Measurements from ENCODE around the gene LLGL2.
"Not testable (repeated sequence)": the region's sequence is repeated elsewhere in the genome, so short reads cannot be mapped to it uniquely, and the experiment has no call there.

LLGL2 gene

GRCh38 chr17:75516255-75516618, 9.3 kb upstream of the LLGL2 start, which contains the start of gene TSEN54:
TSS of gene TSEN54 (plus strand) at chr17:75516528. CDS start at chr17:75516561, 33 bp downstream.
- TF ChIP-seq, protein P1, sequence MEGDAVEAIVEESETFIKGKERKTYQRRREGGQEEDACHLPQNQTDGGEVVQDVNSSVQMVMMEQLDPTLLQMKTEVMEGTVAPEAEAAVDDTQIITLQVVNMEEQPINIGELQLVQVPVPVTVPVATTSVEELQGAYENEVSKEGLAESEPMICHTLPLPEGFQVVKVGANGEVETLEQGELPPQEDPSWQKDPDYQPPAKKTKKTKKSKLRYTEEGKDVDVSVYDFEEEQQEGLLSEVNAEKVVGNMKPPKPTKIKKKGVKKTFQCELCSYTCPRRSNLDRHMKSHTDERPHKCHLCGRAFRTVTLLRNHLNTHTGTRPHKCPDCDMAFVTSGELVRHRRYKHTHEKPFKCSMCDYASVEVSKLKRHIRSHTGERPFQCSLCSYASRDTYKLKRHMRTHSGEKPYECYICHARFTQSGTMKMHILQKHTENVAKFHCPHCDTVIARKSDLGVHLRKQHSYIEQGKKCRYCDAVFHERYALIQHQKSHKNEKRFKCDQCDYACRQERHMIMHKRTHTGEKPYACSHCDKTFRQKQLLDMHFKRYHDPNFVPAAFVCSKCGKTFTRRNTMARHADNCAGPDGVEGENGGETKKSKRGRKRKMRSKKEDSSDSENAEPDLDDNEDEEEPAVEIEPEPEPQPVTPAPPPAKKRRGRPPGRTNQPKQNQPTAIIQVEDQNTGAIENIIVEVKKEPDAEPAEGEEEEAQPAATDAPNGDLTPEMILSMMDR (IDR thresholded peaks at IDR 0.05; ENCODE audit: insufficient read depth, low read length, poor library complexity, severe bottlenecking) = no peak
- Histone ChIP-seq H3K4me3 (replicated peaks; ENCODE audit: low read depth, low read length) (peak within 1 kb of the TSS; percentile 87), H3K27me3 (replicated peaks; ENCODE audit: control insufficient read depth, insufficient read depth, low read length) (no peaks in the 10 kb centered on the region; the same call in 1 of the 2 replicates), H3K36me3 (ENCODE audit: control insufficient read depth, insufficient read depth, low read length) (peaks cover 2% of the 10 kb centered on the region)
- DNase-seq (ENCODE audit: extremely low read depth, insufficient read length) = peak; percentile 94

- Histone ChIP-seq H3K4me3 (replicated peaks; ENCODE audit: low read depth, low read length) (peak overlapping the region; percentile 87), H3K27me3 (replicated peaks; ENCODE audit: control insufficient read depth, insufficient read depth, low read length) (no peaks in the 10 kb centered on the region; the same call in 1 of the 2 replicates), H3K36me3 (ENCODE audit: control insufficient read depth, insufficient read depth, low read length) (peaks cover 4% of the 10 kb centered on the region)
- TF ChIP-seq, protein P1 (IDR thresholded peaks at IDR 0.05; ENCODE audit: insufficient read depth, low read length, poor library complexity, severe bottlenecking) = no peak
- DNase-seq (ENCODE audit: extremely low read depth, insufficient read length) = peak; percentile 56
Measured at GRCh38 chr17:75516619-75517296, 8.7 kb upstream of the LLGL2 start.

DNA sequence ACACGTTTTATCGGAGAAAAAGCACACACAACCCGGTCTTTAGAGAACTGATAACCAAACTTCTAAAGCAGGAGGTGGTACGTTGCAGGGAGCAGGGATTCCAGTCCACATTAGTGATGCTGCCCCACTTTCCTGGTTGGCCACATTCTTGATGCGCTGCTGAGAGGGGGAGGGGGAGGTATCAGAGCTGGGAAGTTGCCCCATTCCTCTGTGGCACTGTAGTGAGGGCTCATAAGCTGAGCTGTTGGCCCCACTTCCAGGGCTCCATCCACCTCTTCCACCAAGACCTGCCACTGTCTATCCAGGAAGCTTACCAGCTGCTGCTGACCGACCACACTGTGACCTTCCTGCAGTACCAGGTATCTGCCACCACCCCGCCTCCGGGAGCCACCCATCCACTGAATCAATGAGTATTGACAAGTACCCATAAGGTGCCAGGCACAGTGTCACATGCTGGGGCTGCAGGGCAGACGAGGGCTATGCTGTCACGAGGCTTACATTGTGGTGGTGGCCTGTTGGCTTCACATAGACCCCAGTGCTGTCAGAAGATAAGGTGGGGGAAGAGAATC, 8.1 kb upstream of the LLGL2 start:
- Histone ChIP-seq H3K27me3 (replicated peaks; ENCODE audit: control insufficient read depth, insufficient read depth, low read length) (no peaks in the 10 kb centered on the region; the same call in 1 of the 2 replicates), H3K4me3 (replicated peaks; ENCODE audit: low read depth, low read length) (peak overlapping the region; percentile 87), H3K36me3 (ENCODE audit: control insufficient read depth, insufficient read depth, low read length) (peaks cover 4% of the 10 kb centered on the region)
- TF ChIP-seq, protein P1 (IDR thresholded peaks at IDR 0.05; ENCODE audit: insufficient read depth, low read length, poor library complexity, severe bottlenecking) = peak; percentile 7
- peak; percentile 46 for DNase-seq (ENCODE audit: extremely low read depth, insufficient read length)

DNA sequence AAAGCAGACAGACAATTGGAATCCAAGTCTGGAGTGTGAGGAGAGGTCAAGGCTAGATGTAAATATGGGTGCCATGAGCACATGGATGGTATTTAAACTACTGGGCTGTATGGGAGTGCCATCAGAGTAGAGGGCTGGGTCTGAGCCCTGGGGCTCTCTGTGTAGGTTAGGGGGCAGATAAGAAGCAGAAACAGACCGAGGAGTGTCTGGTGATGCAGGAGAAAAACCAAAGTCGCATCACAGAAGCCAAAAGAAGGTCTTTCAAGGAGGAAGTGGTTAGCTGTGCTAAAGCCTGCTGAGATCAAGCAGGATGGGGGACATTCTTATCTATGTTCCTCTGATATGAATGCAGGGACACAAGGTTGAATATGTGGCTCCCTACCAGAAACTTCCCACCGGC, 7.3 kb upstream of the LLGL2 start:
- TF ChIP-seq, protein P1 (IDR thresholded peaks at IDR 0.05; ENCODE audit: insufficient read depth, low read length, poor library complexity, severe bottlenecking) = no peak
- DNase-seq (ENCODE audit: extremely low read depth, insufficient read length) = no peak

GRCh38 chr17:75518983-75519537, 6.4 kb upstream of the LLGL2 start:
- Histone ChIP-seq H3K27me3 (replicated peaks; ENCODE audit: control insufficient read depth, insufficient read depth, low read length) (no peaks in the 10 kb centered on the region; the same call in 1 of the 2 replicates), H3K4me3 (replicated peaks; ENCODE audit: low read depth, low read length) (no peak overlapping the region), H3K36me3 (ENCODE audit: control insufficient read depth, insufficient read depth, low read length) (peaks cover 4% of the 10 kb centered on the region)
- TF ChIP-seq, protein P1 (IDR thresholded peaks at IDR 0.05; ENCODE audit: insufficient read depth, low read length, poor library complexity, severe bottlenecking) = no peak
- no peak for DNase-seq (ENCODE audit: extremely low read depth, insufficient read length)

More for the DNA sequence above, 7.3 kb upstream of the LLGL2 start:
- Histone ChIP-seq H3K36me3 (ENCODE audit: control insufficient read depth, insufficient read depth, low read length) (peaks cover 4% of the 10 kb centered on the region), H3K4me3 (replicated peaks; ENCODE audit: low read depth, low read length) (no peak overlapping the region), H3K27me3 (replicated peaks; ENCODE audit: control insufficient read depth, insufficient read depth, low read length) (no peaks in the 10 kb centered on the region; the same call in 1 of the 2 replicates)

DNA sequence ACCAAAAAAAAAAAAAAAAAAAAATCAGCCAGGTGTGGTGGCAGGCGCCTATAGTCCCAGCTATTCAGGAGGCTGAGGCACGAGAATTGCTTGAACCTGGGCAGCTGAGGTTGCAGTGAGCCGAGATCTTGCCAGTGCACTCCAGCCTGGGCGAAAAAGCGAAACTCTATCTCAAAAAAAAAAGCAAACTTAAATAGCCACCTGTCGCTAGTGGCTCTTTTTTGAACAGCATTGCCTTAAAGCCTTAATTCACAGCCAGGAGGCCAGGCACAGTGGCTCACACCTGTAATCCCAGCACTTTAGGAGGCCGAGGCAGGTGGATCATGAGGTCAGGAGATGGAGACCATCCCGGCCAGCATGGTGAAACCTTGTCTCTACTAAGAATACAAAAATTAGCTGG, 5.1 kb upstream of the LLGL2 start:
- H3K27me3 ChIP-seq (replicated peaks; ENCODE audit: control insufficient read depth, insufficient read depth, low read length); DNase-seq (ENCODE audit: extremely low read depth, insufficient read length); H3K36me3 ChIP-seq (ENCODE audit: control insufficient read depth, insufficient read depth, low read length); H3K4me3 ChIP-seq (replicated peaks; ENCODE audit: low read depth, low read length): not testable (repeated sequence)
